H1 (cell line): ENCODE results near the gene UBAP2L. TPM values are rescaled to one million over a fixed set of nuclear protein-coding genes. Genes with fewer than 3 reads are reported as not detected.

ENCODE experiments used
- CTCF ChIA-PET: fragments of 300-600 bp; sonication (Branson Sonifier 250); formaldehyde crosslinking; loops from one replicate; lab custom pipeline; 2021; ENCODE audit not compliant: partially characterized antibody; lab: Charles Lee
- POLR2A ChIA-PET: fragments of 300-600 bp; sonication (Branson Sonifier 250); formaldehyde crosslinking; loops from one replicate; lab custom pipeline; 2021; ENCODE audit warnings: inconsistent platforms; ENCODE audit not compliant: partially characterized antibody; lab: Charles Lee
- DNase-seq, 2 experiments: peaks; one replicate each; pipeline versions ENCODE4 v3.0.0 to v3.0.0-alpha.2; 2010 to 2022; ENCODE audit warnings: low spot score in 2 of 2, low read depth in 1 of 2, mixed read lengths in 1 of 2
- FAIRE-seq: peaks from 2 replicates; lab custom pipeline; 2011; peaks lifted over from hg19 to GRCh38; lab: Jason Lieb, UNC
- H2AFZ ChIP-seq: 2 replicates; pipeline ENCODE4 v1.8.1; 2012; ENCODE audit warnings: low read length, inconsistent platforms
- H2AK5ac ChIP-seq: 2 replicates; pipeline ENCODE4 v1.6.1; 2013; ENCODE audit warnings: low read depth, low read length
- H2BK120ac ChIP-seq: replicated peaks from 2 replicates; pipeline ENCODE3; 2013; ENCODE audit warnings: low read depth, low read length, inconsistent platforms
- H2BK12ac ChIP-seq: 2 replicates; pipeline ENCODE4 v1.6.1; 2013; ENCODE audit warnings: low read depth, low read length
- H2BK15ac ChIP-seq: 2 replicates; pipeline ENCODE4 v1.6.1; 2013; ENCODE audit warnings: low read length
- H2BK20ac ChIP-seq: 2 replicates; pipeline ENCODE4 v1.6.1; 2013; ENCODE audit warnings: low read length
- H2BK5ac ChIP-seq: 2 replicates; pipeline ENCODE4 v1.6.1; 2013; ENCODE audit warnings: low read depth, low read length
- H3K14ac ChIP-seq: 2 replicates; pipeline ENCODE4 v1.6.1; 2013; ENCODE audit warnings: inconsistent platforms; ENCODE audit not compliant: insufficient read length
- H3K18ac ChIP-seq: 2 replicates; pipeline ENCODE4 v1.6.1; 2013; ENCODE audit warnings: low read length; ENCODE audit errors: extremely low read depth
- H3K23ac ChIP-seq: 2 replicates; pipeline ENCODE4 v1.6.1; 2013; ENCODE audit warnings: inconsistent platforms; ENCODE audit not compliant: insufficient read length
- H3K23me2 ChIP-seq: 2 replicates; pipeline ENCODE4 v1.6.1; 2013; ENCODE audit warnings: low read depth, low read length
- H3K27ac ChIP-seq: 2 replicates; pipeline ENCODE4 v1.6.1; 2011; ENCODE audit warnings: low read depth, low read length, inconsistent platforms
- H3K27me3 ChIP-seq, 4 experiments: replicated peaks in 1 of 4; 1 replicate in 1 of 4; 2 replicates in 3 of 4; pipeline versions ENCODE4 v1.6.1 to v1.8.1; 2011 to 2013; ENCODE audit warnings: low read length in 3 of 4, mild to moderate bottlenecking in 3 of 4, inconsistent platforms in 2 of 4, mixed read lengths in 2 of 4, moderate library complexity in 1 of 4; ENCODE audit not compliant: control insufficient read depth in 3 of 4, insufficient read depth in 3 of 4; ENCODE audit errors: extremely low read depth in 1 of 4
- H3K36me3 ChIP-seq, 4 experiments: 2 replicates each; pipeline versions ENCODE4 v1.6.1 to v1.8.1; 2011 to 2013; ENCODE audit warnings: mild to moderate bottlenecking in 4 of 4, low read length in 3 of 4, moderate library complexity in 2 of 4, control low read depth in 1 of 4, inconsistent platforms in 1 of 4; ENCODE audit not compliant: insufficient read depth in 4 of 4, control insufficient read depth in 2 of 4
- H3K4ac ChIP-seq: replicated peaks from 2 replicates; pipeline ENCODE3; 2013; ENCODE audit warnings: low read length, low read depth, mixed read lengths, inconsistent platforms; ENCODE audit not compliant: insufficient read length
- H3K4me1 ChIP-seq, 4 experiments: replicated peaks in 1 of 4; 1 replicate in 1 of 4; 2 replicates in 3 of 4; pipeline versions ENCODE4 v1.6.1 to v1.8.1; 2011 to 2013; ENCODE audit warnings: low read length in 3 of 4, inconsistent platforms in 2 of 4, mixed read lengths in 1 of 4; ENCODE audit not compliant: insufficient read depth in 4 of 4, control insufficient read depth in 3 of 4
- H3K4me2 ChIP-seq, 2 experiments: 2 replicates each; pipeline versions ENCODE4 v1.6.1 to v1.8.1; 2011 to 2013; ENCODE audit warnings: low read depth in 2 of 2, low read length in 2 of 2, control low read depth in 1 of 2, inconsistent platforms in 1 of 2, mild to moderate bottlenecking in 1 of 2; ENCODE audit not compliant: insufficient read depth in 1 of 2
- H3K4me3 ChIP-seq, 4 experiments: fragments of 200-600, 300-600 bp in 1 of 4; sonication (generic), shearing (Covaris generic), sonication (Bioruptor Twin) in 1 of 4; 2 replicates each; pipeline versions ENCODE4 v1.5.1 to v1.8.1; 2011 to 2016; ENCODE audit warnings: low read length in 4 of 4, low read depth in 3 of 4, control low read depth in 2 of 4, inconsistent platforms in 2 of 4, mild to moderate bottlenecking in 2 of 4, mixed read lengths in 1 of 4, moderate library complexity in 1 of 4; ENCODE audit not compliant: insufficient read depth in 2 of 4; ENCODE audit errors: extremely low read depth in 1 of 4
- H3K56ac ChIP-seq: replicated peaks from 2 replicates; pipeline ENCODE3; 2013; ENCODE audit warnings: low read depth, mild to moderate bottlenecking, mixed read lengths, low read length, inconsistent platforms; ENCODE audit not compliant: insufficient read length
- H3K79me1 ChIP-seq: 2 replicates; pipeline ENCODE4 v1.6.1; 2013; ENCODE audit warnings: low read depth, low read length, control low read depth
- H3K79me2 ChIP-seq, 2 experiments: 2 replicates each; pipeline versions ENCODE4 v1.6.1 to v1.8.1; 2012 to 2013; ENCODE audit warnings: low read length in 2 of 2, mild to moderate bottlenecking in 2 of 2, inconsistent platforms in 1 of 2; ENCODE audit not compliant: insufficient read depth in 2 of 2, control insufficient read depth in 1 of 2
- H3K9ac ChIP-seq, 4 experiments: replicated peaks in 1 of 4; 1 replicate in 1 of 4; 2 replicates in 3 of 4; pipeline versions ENCODE4 v1.6.1 to v1.8.1; 2011 to 2013; ENCODE audit warnings: low read depth in 3 of 4, low read length in 3 of 4, control low read depth in 2 of 4, mild to moderate bottlenecking in 2 of 4, moderate library complexity in 2 of 4, inconsistent platforms in 1 of 4; ENCODE audit errors: extremely low read depth in 1 of 4
- H3K9me3 ChIP-seq, 2 experiments: 2 replicates each; pipeline versions ENCODE4 v1.6.1 to v1.8.1; 2012 to 2013; ENCODE audit warnings: mild to moderate bottlenecking in 2 of 2, moderate library complexity in 2 of 2, control low read depth in 1 of 2, inconsistent platforms in 1 of 2, low read depth in 1 of 2, low read length in 1 of 2, mixed read lengths in 1 of 2; ENCODE audit not compliant: insufficient read depth in 2 of 2
- H4K20me1 ChIP-seq, 2 experiments: replicated peaks in 1 of 2; 2 replicates each; pipeline versions ENCODE3 to v1.8.1; 2011 to 2013; ENCODE audit warnings: inconsistent platforms in 2 of 2, low read length in 2 of 2, mild to moderate bottlenecking in 1 of 2; ENCODE audit not compliant: insufficient read depth in 2 of 2, control insufficient read depth in 1 of 2
- H4K5ac ChIP-seq: 2 replicates; pipeline ENCODE4 v1.6.1; 2013; ENCODE audit warnings: low read length, low read depth, mixed read lengths, inconsistent platforms; ENCODE audit not compliant: insufficient read length
- H4K8ac ChIP-seq: 2 replicates; pipeline ENCODE4 v1.8.0; 2013; ENCODE audit warnings: mild to moderate bottlenecking, moderate library complexity, low read length, inconsistent platforms; ENCODE audit not compliant: insufficient read depth; ENCODE audit errors: extremely low read depth
- H4K91ac ChIP-seq: replicated peaks from 2 replicates; pipeline ENCODE3; 2013; ENCODE audit warnings: low read length, mixed read lengths, inconsistent platforms; ENCODE audit not compliant: insufficient read length
- CBX5 ChIP-seq: fragments of 300-800, 300-1000 bp; sonication (generic); IDR thresholded peaks from 2 replicates; pipeline ENCODE4 v1.7.1; 2016; ENCODE audit warnings: antibody characterized with exemption, low read length, low read depth
- CHD1 ChIP-seq: IDR thresholded peaks from 2 replicates; pipeline ENCODE4 v1.6.1; 2012; ENCODE audit warnings: low read depth, low read length, improper control_type of control experiment
- CREB1 ChIP-seq: IDR thresholded peaks from 2 replicates; pipeline ENCODE4 v1.6.1; 2012; ENCODE audit warnings: inconsistent platforms
- CTCF ChIP-seq, 3 experiments: IDR thresholded peaks; 1 replicate in 2 of 3; 2 replicates in 1 of 3; pipeline versions ENCODE4 v1.5.1 to v1.6.1; 2011; ENCODE audit warnings: low read length in 3 of 3, mild to moderate bottlenecking in 3 of 3, inconsistent platforms in 2 of 3, low read depth in 1 of 3, moderate library complexity in 1 of 3; ENCODE audit not compliant: insufficient read depth in 1 of 3; ENCODE audit errors: control extremely low read depth in 1 of 3
- EGR1 ChIP-seq: IDR thresholded peaks from 2 replicates; pipeline ENCODE4 v1.6.1; 2011; ENCODE audit warnings: low read depth, low read length, borderline replicate concordance
- JUND ChIP-seq: IDR thresholded peaks from 2 replicates; pipeline ENCODE4 v1.6.1; 2011; ENCODE audit warnings: mild to moderate bottlenecking, improper control_type of control experiment, low read length
- KDM4A ChIP-seq: IDR thresholded peaks from one replicate; pipeline ENCODE4 v1.7.1; 2012; ENCODE audit warnings: low read depth, mild to moderate bottlenecking, moderate library complexity, low read length, inconsistent platforms; ENCODE audit not compliant: severe bottlenecking
- RBBP5 ChIP-seq: IDR thresholded peaks from 2 replicates; pipeline ENCODE4 v1.7.1; 2012; ENCODE audit warnings: low read depth, mild to moderate bottlenecking, inconsistent platforms, low read length, moderate library complexity, borderline replicate concordance
- RFX5 ChIP-seq: IDR thresholded peaks from 2 replicates; pipeline ENCODE4 v1.6.1; 2011; ENCODE audit warnings: low read depth, low read length, improper control_type of control experiment, borderline replicate concordance
- SIN3A ChIP-seq, 2 experiments: IDR thresholded peaks in 1 of 2; conservative IDR thresholded peaks in 1 of 2; 2 replicates each; pipeline ENCODE4 v1.6.1; 2011 to 2012; ENCODE audit warnings: low read length in 2 of 2, improper control_type of control experiment in 1 of 2, low read depth in 1 of 2, mild to moderate bottlenecking in 1 of 2
- SP2 ChIP-seq: IDR thresholded peaks from 2 replicates; pipeline ENCODE4 v1.6.1; 2012; ENCODE audit warnings: mild to moderate bottlenecking, low read length, inconsistent platforms
- WGBS, 2 experiments: shearing (Covaris generic) in 1 of 2; methylation state at CpG; one replicate each; pipeline versions ENCODE4 v1.1.6 to v1.1.7; 2013 to 2015; ENCODE audit warnings: low lambda C conversion rate in 2 of 2, mixed read lengths in 2 of 2, inconsistent platforms in 1 of 2, low coverage in 1 of 2, missing lambda C conversion rate in 1 of 2; ENCODE audit not compliant: insufficient replicate concordance in 2 of 2, insufficient coverage in 1 of 2, insufficient read length in 1 of 2; ENCODE audit errors: extremely low coverage in 1 of 2, missing lambda C conversion rate in 1 of 2; 5-methylcytosine and 5-hydroxymethylcytosine counted together
- polyA plus RNA-seq, 7 experiments: library from polyadenylated mRNA; depleted of rRNA in 3 of 7; stranded (reverse) in 5 of 7; unstranded in 2 of 7; fragments of >200 nt in 5 of 7; fragments of 200-250 nt in 2 of 7; gene quantifications; 1 replicate in 5 of 7; 2 replicates in 1 of 7; 4 replicates in 1 of 7; pipeline versions ENCODE4 v1.2.1 to v1.2.3, GENCODE V29; 2011 to 2013; ENCODE audit warnings: missing spikeins in 2 of 7, mixed read lengths in 2 of 7
- total RNA-seq: library from RNA; stranded (reverse); fragmentation: NEBNext Ultra II Directional; extraction: Animal tissue kit (Norgen Biotek cat#: 25700); gene quantifications from 2 replicates; pipeline ENCODE4 v1.2.1, GENCODE V29; 2021

UBAP2L gene
- total and polyA plus RNA-seq, 2 of the 8 experiments (the other 6 are each of a cell fraction or from before 2014, with no cell fraction given): 254 to 349 TPM

- no peak overlapping the region for H3K4me2 ChIP-seq
- H2BK5ac ChIP-seq: no peak overlapping the region
- H2BK120ac ChIP-seq: no peak overlapping the region
- H3K36me3 ChIP-seq: no peaks in the 10 kb centered on the region
- ChIA-PET CTCF (interaction anchor here (0.6 to 1.7 kb wide), 8 partner anchors 11 to 256 kb away, joined by 3 to 7 read pairs (median 4); no protein-coding TSS in a partner anchor), POLR2A (interaction anchor here (0.6 to 1.3 kb wide), 3 partner anchors 25 to 953 kb away, joined by 3 read pairs; no protein-coding TSS in a partner anchor)
- no peak overlapping the region for H3K14ac ChIP-seq
- no peak overlapping the region for H3K4me3 ChIP-seq
- no peak overlapping the region for H2BK20ac ChIP-seq
- no peak overlapping the region for H3K56ac ChIP-seq
- WGBS, 2 experiments: 90% methylated on average over 1 of the region's 1 CpG; no CpG with 5 or more reads in 1 of the 2 experiments
- no peaks in the 10 kb centered on the region for H3K27me3 ChIP-seq
- no peaks in the 10 kb centered on the region for H4K20me1 ChIP-seq
- H4K8ac ChIP-seq: no peak overlapping the region
- H2AK5ac ChIP-seq: no peak overlapping the region
- no peak overlapping the region for H3K9ac ChIP-seq
- no peak overlapping the region for H4K91ac ChIP-seq
- H3K18ac ChIP-seq: no peak overlapping the region
- H2BK12ac ChIP-seq: no peak overlapping the region
- peak overlapping the region; percentile 23 for H2AFZ ChIP-seq
- DNase-seq (no peak), FAIRE-seq (no peak)
- peaks cover 7 to 11% of the 10 kb centered on the region in 2 experiments for H3K9me3 ChIP-seq
- no peak overlapping the region for H2BK15ac ChIP-seq
- H3K23me2 ChIP-seq: peaks cover 3% of the 10 kb centered on the region; the same call in 1 of the 2 replicates
- H3K79me1 ChIP-seq: no peaks in the 10 kb centered on the region
- no peak overlapping the region for H3K4ac ChIP-seq
- no peaks in the 10 kb centered on the region for H3K79me2 ChIP-seq
- no peak overlapping the region for H4K5ac ChIP-seq
- H3K27ac ChIP-seq: no peak overlapping the region
- no peak overlapping the region for H3K23ac ChIP-seq
- no peaks in the 10 kb centered on the region for H3K4me1 ChIP-seq
- TF ChIP-seq RFX5 (no peak), CBX5 (no peak), RBBP5 (no peak), SP2 (no peak), CREB1 (no peak), JUND (no peak), CTCF (IDR thresholded peaks at IDR 0.05; ENCODE audit: control extremely low read depth in 1 of 3, insufficient read depth in 1 of 3, low read depth in 1 of 3, low read length in 3 of 3) (no peak), KDM4A (no peak), EGR1 (no peak), SIN3A (conservative IDR thresholded peaks at IDR 0.05 in 1 of 2, IDR thresholded peaks at IDR 0.05 in 1 of 2; ENCODE audit: low read depth in 1 of 2, low read length in 2 of 2) (no peak), CHD1 (no peak)
Measured at GRCh38 chr1:154290921-154291320, 70.2 kb downstream of the UBAP2L start.
